Stomach (tissue), 19 donors: ENCODE results near the gene TNFRSF1A. TPM values are rescaled to one million over a fixed set of nuclear protein-coding genes. Genes with fewer than 3 reads are reported as not detected.

Experiments
- DNase-seq, 2 donors: peaks; one replicate each; pipeline versions ENCODE4 v3.0.0 to v3.0.0-alpha.2; 2013 to 2019
- H3K27ac ChIP-seq, 5 donors: fragments of 200-600 bp in 4 of 5; sonication (generic) in 4 of 5; one replicate each; pipeline ENCODE4 v1.5.1; 2013 to 2019; ENCODE audit warnings: mild to moderate bottlenecking in 1 of 5, moderate library complexity in 1 of 5
- H3K27me3 ChIP-seq, 3 donors: fragments of 200-600 bp; sonication (generic); one replicate each; pipeline ENCODE4 v1.5.1; 2017 to 2019; ENCODE audit warnings: mixed run types in 1 of 3
- H3K36me3 ChIP-seq, 4 donors: fragments of 200-600 bp; sonication (generic); 1 replicate in 3 of 4; 2 replicates in 1 of 4; pipeline ENCODE4 v1.5.1; 2016 to 2019
- H3K4me1 ChIP-seq, 4 donors: fragments of 200-600 bp; sonication (generic); one replicate each; pipeline ENCODE4 v1.5.1; 2016 to 2019
- H3K4me3 ChIP-seq, 4 donors: fragments of 200-600 bp; sonication (generic) in 3 of 4; one replicate each; pipeline ENCODE4 v1.5.1; 2016 to 2019; ENCODE audit warnings: mild to moderate bottlenecking in 1 of 4
- H3K9me3 ChIP-seq, 4 donors: fragments of 200-600 bp; sonication (generic); one replicate each; pipeline ENCODE4 v1.5.1; 2016 to 2019
- EP300 ChIP-seq: sonication (generic); formaldehyde crosslinking; IDR thresholded peaks from one replicate; pipeline ENCODE4 v1.6.1; 2017; ENCODE audit warnings: antibody characterized with exemption
- POLR2A ChIP-seq, 4 donors: fragments of 450-650 bp; IDR thresholded peaks; one replicate each; pipeline ENCODE4 v1.6.1; 2016; ENCODE audit warnings: antibody characterized with exemption in 4 of 4, control low read depth in 2 of 4, mild to moderate bottlenecking in 1 of 4, moderate library complexity in 1 of 4
- POLR2AphosphoS5 ChIP-seq, 3 donors: sonication (generic); formaldehyde crosslinking; IDR thresholded peaks; one replicate each; pipeline ENCODE4 v1.6.1; 2016; ENCODE audit warnings: antibody characterized with exemption in 3 of 3
- WGBS, 5 donors: extraction: QIAGEN DNeasy Blood & Tissue Kit in 3 of 5; methylation state at CpG; one replicate each; pipeline versions ENCODE4 v1.1.5 to v1.1.7; 2013 to 2018; 5-methylcytosine and 5-hydroxymethylcytosine counted together
- intact Hi-C: fragments of 100-400 bp; cut with DNase I; formaldehyde crosslinking; loops from one replicate; pipeline ENCODE4 v1.15.1; 2023; ENCODE audit warnings: low total_unique reads
- long read RNA-seq, 10 donors: transcript quantifications; one replicate each; lab custom pipeline, GENCODE V29; 2026
- polyA plus RNA-seq, 3 donors: library from polyadenylated mRNA; stranded (reverse); fragments of 200-250 nt; gene quantifications; one replicate each; pipeline ENCODE4 v1.2.3, GENCODE V29; 2013
- total RNA-seq, 5 donors: library from RNA; depleted of rRNA; stranded (reverse); fragments of >200 nt; gene quantifications; one replicate each; pipeline versions ENCODE4 v1.1.0 to v1.2.3, GENCODE V29; 2014 to 2016
- TF ChIP-seq, protein P1 (sequence below), 7 experiments: fragments of 450-650 bp in 4 of 7; fragments of 200-600 bp in 3 of 7; sonication (generic) in 3 of 7; IDR thresholded peaks; one replicate each; pipeline ENCODE4 v1.5.1; 2016 to 2019; ENCODE audit warnings: antibody characterized with exemption in 7 of 7, control low read depth in 2 of 7, mild to moderate bottlenecking in 1 of 7
- donor health status: healthy with polysubstance abuse.
- donor health status: Bipolar disorder and iron deficiency.
- donor health status: healthy.

TNFRSF1A gene
- total RNA-seq (100 to 1,000 TPM in 4 of 5 donors, 10 to 100 TPM in 1; 91.6 to 432 (median 152) TPM), polyA plus RNA-seq (10 to 100 TPM; 35.2 to 64.4 (median 38.5) TPM)
- long read RNA-seq, donor 1, partial matches to known transcripts, result 5 of 10 reads
- long read RNA-seq, donor 1, other reads (novel, unspliced or antisense), result 0 of 10 reads
- long read RNA-seq, donor 2, transcript TNFRSF1A-201 (10 exons, 2,223 nt), result major isoform, 12 of 15 reads
- long read RNA-seq, donor 2, partial matches to known transcripts, result 0 of 15 reads
- long read RNA-seq, donor 2, other reads (novel, unspliced or antisense), result 0 of 15 reads
- long read RNA-seq, donor 3, transcript TNFRSF1A-201 (10 exons, 2,223 nt), result major isoform, 7 of 9 reads
- long read RNA-seq, donor 3, partial matches to known transcripts, result 0 of 9 reads
- long read RNA-seq, donor 3, other reads (novel, unspliced or antisense), result 0 of 9 reads
- long read RNA-seq, donor 4, result 0 reads
- long read RNA-seq, donor 5, transcript TNFRSF1A-201 (10 exons, 2,223 nt), result major isoform, 15 of 22 reads
- long read RNA-seq, donor 5, partial matches to known transcripts, result 6 of 22 reads
- long read RNA-seq, donor 5, other reads (novel, unspliced or antisense), result 0 of 22 reads
- long read RNA-seq, donor 6, transcript TNFRSF1A-201 (10 exons, 2,223 nt), result major isoform, 21 of 32 reads
- long read RNA-seq, donor 6, partial matches to known transcripts, result 6 of 32 reads
- long read RNA-seq, donor 6, other reads (novel, unspliced or antisense), result 0 of 32 reads
- long read RNA-seq, donor 7, transcript TNFRSF1A-201 (10 exons, 2,223 nt), result major isoform, 18 of 31 reads
- long read RNA-seq, donor 7, partial matches to known transcripts, result 11 of 31 reads
- long read RNA-seq, donor 7, other reads (novel, unspliced or antisense), result 0 of 31 reads
- long read RNA-seq, donor 8, transcript TNFRSF1A-201 (10 exons, 2,223 nt), result major isoform, 7 of 20 reads
- long read RNA-seq, donor 8, partial matches to known transcripts, result 11 of 20 reads
- long read RNA-seq, donor 8, other reads (novel, unspliced or antisense), result 0 of 20 reads
- long read RNA-seq, donor 9, transcript TNFRSF1A-201 (10 exons, 2,223 nt), result major isoform, 9 of 18 reads
- long read RNA-seq, donor 9, partial matches to known transcripts, result 5 of 18 reads
- long read RNA-seq, donor 9, other reads (novel, unspliced or antisense), result 0 of 18 reads
- long read RNA-seq, donor 10, transcript TNFRSF1A-201 (10 exons, 2,223 nt), result major isoform, 6 of 6 reads
- long read RNA-seq, donor 10, partial matches to known transcripts, result 0 of 6 reads
- long read RNA-seq, donor 10, other reads (novel, unspliced or antisense), result 0 of 6 reads

DNA sequence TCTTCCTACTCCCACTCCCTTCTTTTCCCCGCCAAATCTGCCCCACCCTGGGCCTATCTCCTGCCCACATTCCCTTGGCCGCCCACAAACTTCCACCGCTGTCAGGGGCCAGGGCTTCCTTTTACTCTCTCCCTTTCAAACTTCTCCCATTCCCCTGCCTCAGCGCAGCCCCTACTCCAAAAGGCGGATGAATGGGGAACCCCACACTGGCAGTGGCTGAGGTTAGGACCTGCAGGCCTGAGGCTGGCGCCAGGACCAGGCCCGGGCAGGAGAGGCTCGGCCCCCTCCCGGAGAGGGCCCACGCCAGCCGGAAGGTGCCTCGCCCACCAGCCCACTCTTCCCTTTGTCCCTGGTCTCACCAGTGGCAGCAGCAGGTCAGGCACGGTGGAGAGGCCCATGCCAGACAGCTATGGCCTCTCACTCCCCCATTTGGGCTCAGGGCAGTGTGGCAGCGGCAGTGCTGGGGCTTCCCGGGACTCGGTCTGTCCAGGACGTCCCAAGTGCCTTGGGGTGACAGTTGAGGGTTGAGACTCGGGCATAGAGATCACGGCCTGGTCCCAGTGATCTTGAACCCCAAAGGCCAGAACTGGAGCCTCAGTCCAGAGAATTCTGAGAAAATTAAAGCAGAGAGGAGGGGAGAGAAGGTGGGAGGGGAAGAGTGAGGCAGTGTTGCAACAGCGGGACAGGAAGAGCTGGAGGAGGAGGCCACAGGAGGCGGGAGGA lies at the start of gene TNFRSF1A:
TNFRSF1A (minus strand) TSS at position 660 of the 723 bp plus-strand sequence; CDS start at position 398, 262 bp downstream.
- TF ChIP-seq EP300, result no peak
- TF ChIP-seq, protein P1, sequence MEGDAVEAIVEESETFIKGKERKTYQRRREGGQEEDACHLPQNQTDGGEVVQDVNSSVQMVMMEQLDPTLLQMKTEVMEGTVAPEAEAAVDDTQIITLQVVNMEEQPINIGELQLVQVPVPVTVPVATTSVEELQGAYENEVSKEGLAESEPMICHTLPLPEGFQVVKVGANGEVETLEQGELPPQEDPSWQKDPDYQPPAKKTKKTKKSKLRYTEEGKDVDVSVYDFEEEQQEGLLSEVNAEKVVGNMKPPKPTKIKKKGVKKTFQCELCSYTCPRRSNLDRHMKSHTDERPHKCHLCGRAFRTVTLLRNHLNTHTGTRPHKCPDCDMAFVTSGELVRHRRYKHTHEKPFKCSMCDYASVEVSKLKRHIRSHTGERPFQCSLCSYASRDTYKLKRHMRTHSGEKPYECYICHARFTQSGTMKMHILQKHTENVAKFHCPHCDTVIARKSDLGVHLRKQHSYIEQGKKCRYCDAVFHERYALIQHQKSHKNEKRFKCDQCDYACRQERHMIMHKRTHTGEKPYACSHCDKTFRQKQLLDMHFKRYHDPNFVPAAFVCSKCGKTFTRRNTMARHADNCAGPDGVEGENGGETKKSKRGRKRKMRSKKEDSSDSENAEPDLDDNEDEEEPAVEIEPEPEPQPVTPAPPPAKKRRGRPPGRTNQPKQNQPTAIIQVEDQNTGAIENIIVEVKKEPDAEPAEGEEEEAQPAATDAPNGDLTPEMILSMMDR (IDR thresholded peaks at IDR 0.05), result no peak
- peak in 1 of 4 donors; percentile 53 for TF ChIP-seq POLR2A (IDR thresholded peaks at IDR 0.05)
- TF ChIP-seq POLR2AphosphoS5 (IDR thresholded peaks at IDR 0.05), result peak; percentile 53 to 86 (median 75)
- WGBS, 5 donors, result 0 to 3% (median 1%) methylated on average over 17 to 21 of the region's 21 CpGs
- peak; percentile 75 to 93 for DNase-seq
- Histone ChIP-seq H3K27me3 (no peaks in the 10 kb centered on the region), H3K4me1 (peaks cover 66 to 82% (median 76%) of the 10 kb centered on the region in 4 donors), H3K36me3 (no peaks in the 10 kb centered on the region), H3K4me3 (peak within 1 kb of the TSS; percentile 75 to 92 (median 82)), H3K9me3 (no peaks in the 10 kb centered on the region), H3K27ac (peak within 1 kb of the TSS; percentile 95 to 99 (median 97))
- intact Hi-C loops, result no loop called here

DNA sequence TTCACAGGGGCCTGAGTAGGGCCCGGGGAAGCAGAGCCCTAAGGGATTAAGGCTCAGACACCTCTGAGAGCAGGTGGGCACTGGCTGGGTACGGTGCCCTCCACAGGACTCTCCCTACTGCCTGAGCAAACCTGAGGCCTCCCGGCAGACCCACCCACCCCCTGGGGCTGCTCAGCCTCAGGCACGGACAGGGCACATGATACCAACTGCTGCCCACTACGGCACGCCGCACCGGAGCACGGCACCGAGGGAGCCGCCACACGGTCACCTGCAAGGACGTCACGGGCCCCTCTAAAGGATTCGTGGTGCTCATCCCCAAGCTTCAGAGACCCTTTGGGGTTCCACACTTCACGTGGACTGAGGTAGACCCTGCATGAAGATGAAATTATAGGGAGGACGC lies 49.1 kb upstream of the TNFRSF1A start:
- TF ChIP-seq POLR2AphosphoS5 (IDR thresholded peaks at IDR 0.05) (no peak), POLR2A (IDR thresholded peaks at IDR 0.05) (no peak), EP300 (no peak)
- TF ChIP-seq, protein P1 (IDR thresholded peaks at IDR 0.05), result no peak

DNA sequence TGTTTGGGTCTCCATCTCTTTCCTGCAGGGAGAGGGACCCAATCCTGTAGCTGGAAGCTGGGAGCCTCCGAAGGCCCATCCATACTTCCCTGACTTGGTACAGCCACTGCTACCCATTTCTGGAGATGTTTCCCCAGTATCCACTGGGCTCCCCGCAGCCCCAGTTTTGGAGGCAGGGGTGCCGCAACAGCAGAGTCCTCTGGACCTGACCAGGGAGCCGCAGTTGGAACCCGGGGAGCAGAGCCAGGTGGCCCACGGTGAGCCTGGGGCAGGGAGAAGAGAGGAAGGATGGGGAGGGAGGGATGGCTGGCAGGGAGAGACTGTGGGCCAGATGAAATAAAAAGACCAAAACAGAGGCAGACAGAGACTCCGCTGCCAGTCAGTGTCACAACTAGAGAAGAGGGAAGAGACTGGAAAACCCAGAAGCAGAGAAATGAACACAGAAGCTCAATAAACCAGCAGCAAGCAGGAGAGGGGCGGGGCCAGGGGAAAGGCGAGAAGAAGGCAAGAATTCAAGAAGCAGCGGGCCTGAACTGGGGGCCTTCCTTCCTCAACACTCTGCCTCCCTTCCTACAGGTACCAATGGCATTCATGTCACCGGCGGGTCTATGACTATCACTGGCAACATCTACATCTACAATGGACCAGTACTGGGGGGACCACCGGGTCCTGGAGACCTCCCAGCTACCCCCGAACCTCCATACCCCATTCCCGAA lies 48.4 kb upstream of the TNFRSF1A start:
- DNase-seq, result no peak
- Histone ChIP-seq H3K4me1 (peaks cover 32 to 71% (median 51%) of the 10 kb centered on the region in 4 donors), H3K27me3 (no peaks in the 10 kb centered on the region), H3K9me3 (no peaks in the 10 kb centered on the region), H3K4me3 (no peak overlapping the region), H3K27ac (peak overlapping the region in 4 of 5 donors; percentile 34 to 79 (median 69)), H3K36me3 (peaks cover 53 to 69% (median 58%) of the 10 kb centered on the region in 4 donors)
- no peak for TF ChIP-seq POLR2AphosphoS5 (IDR thresholded peaks at IDR 0.05)
- TF ChIP-seq POLR2A (IDR thresholded peaks at IDR 0.05), result no peak
- TF ChIP-seq, protein P1 (IDR thresholded peaks at IDR 0.05), result no peak
- TF ChIP-seq EP300, result no peak
- intact Hi-C loops, result no loop called here
- WGBS, 5 donors, result 71 to 84% (median 75%) methylated on average over 15 of the region's 15 CpGs

More for the DNA sequence above, 49.1 kb upstream of the TNFRSF1A start:
- WGBS, 5 donors, result 80 to 91% (median 86%) methylated on average over 15 to 17 of the region's 17 CpGs
- H3K4me1 ChIP-seq, result peaks cover 26 to 64% (median 44%) of the 10 kb centered on the region in 4 donors
- DNase-seq, result no peak
- H3K36me3 ChIP-seq, result peaks cover 50 to 66% (median 56%) of the 10 kb centered on the region in 4 donors
- peak overlapping the region in 3 of 5 donors; percentile 59 to 79 (median 79) for H3K27ac ChIP-seq
- no peaks in the 10 kb centered on the region for H3K27me3 ChIP-seq
- no peak overlapping the region for H3K4me3 ChIP-seq
- intact Hi-C loops, result no loop called here
- H3K9me3 ChIP-seq, result no peaks in the 10 kb centered on the region
